Measurements from ENCODE around the gene MRPS34.
A peak's percentile ranks its signal among the peaks of the same experiment; 100 is the strongest.

Gene MRPS34

GRCh38 chr16:1771864-1772361 lies 1.0 kb downstream of the MRPS34 start:
- Histone ChIP-seq H3K27ac (ENCODE audit: insufficient read depth in 1 of 2, low read depth in 1 of 2, low read length in 2 of 2, poor library complexity in 1 of 2, severe bottlenecking in 2 of 2) (peak overlapping the region in 1 of 2 experiments; percentile 79), H3K36me3 (ENCODE audit: control insufficient read depth in 4 of 4, insufficient read depth in 4 of 4, low read length in 3 of 4) (peaks cover 5 to 65% (median 30%) of the 10 kb centered on the region in 4 experiments)
- WGBS (ENCODE audit: insufficient coverage), result 28% methylated on average over 17 of the region's 22 CpGs

GRCh38 chr16:1771188-1771863 lies 1.6 kb downstream of the MRPS34 start, which contains the start of gene NME3:
Gene NME3 (minus strand): TSS chr16:1771543. CDS start chr16:1771534, 9 bp downstream.
- peak within 1 kb of the TSS in 1 of 2 experiments; percentile 79 for H3K27ac ChIP-seq (ENCODE audit: insufficient read depth in 1 of 2, low read depth in 1 of 2, low read length in 2 of 2, poor library complexity in 1 of 2, severe bottlenecking in 2 of 2)
- CTCF ChIA-PET, result interaction anchor here (1.7 kb wide), 1 partner anchor 11 kb away, joined by 5 read pairs; the partner anchor contains the start of gene NUBP2
- DNase-seq, result peak; percentile 44 to 65 (median 57)
- H3K36me3 ChIP-seq (ENCODE audit: control insufficient read depth in 4 of 4, insufficient read depth in 4 of 4, low read length in 3 of 4), result peaks cover 5 to 61% (median 29%) of the 10 kb centered on the region in 4 experiments
- H3K27me3 ChIP-seq (replicated peaks in 2 of 5; ENCODE audit: control insufficient read depth in 4 of 5, insufficient read depth in 5 of 5, low read length in 4 of 5), result no peaks in the 10 kb centered on the region
- POLR2A ChIA-PET, result interaction anchor here (1.5 kb wide), 1 partner anchor 11 kb away, joined by 3 read pairs; the partner anchor contains the start of genes NUBP2 and SPSB3
- H3K9me3 ChIP-seq (ENCODE audit: control extremely low read depth in 1 of 5, control insufficient read depth in 4 of 5, insufficient read depth in 2 of 5, low read depth in 1 of 5, low read length in 4 of 5), result no peaks in the 10 kb centered on the region
- peaks cover 5 to 34% (median 32%) of the 10 kb centered on the region in 4 experiments for H3K4me1 ChIP-seq (ENCODE audit: control extremely low read depth in 1 of 4, control insufficient read depth in 4 of 4, insufficient read depth in 4 of 4, low read length in 3 of 4)
- peak within 1 kb of the TSS; percentile 73 to 94 (median 84) for H3K4me3 ChIP-seq (ENCODE audit: control insufficient read depth in 1 of 7, extremely low read depth in 1 of 7, insufficient read depth in 4 of 7, low read depth in 2 of 7, low read length in 6 of 7)
- WGBS (ENCODE audit: insufficient coverage), result under 1% methylated on average over 53 of the region's 79 CpGs

More at GRCh38 chr16:1771864-1772361, 1.0 kb downstream of the MRPS34 start:
- no peaks in the 10 kb centered on the region for H3K9me3 ChIP-seq (ENCODE audit: control extremely low read depth in 1 of 5, control insufficient read depth in 4 of 5, insufficient read depth in 2 of 5, low read depth in 1 of 5, low read length in 4 of 5)
- POLR2A ChIA-PET, result interaction anchor here (1.5 kb wide), 1 partner anchor 11 kb away, joined by 3 read pairs; the partner anchor contains the start of genes NUBP2 and SPSB3
- CTCF ChIA-PET, result interaction anchor here (1.7 kb wide), 1 partner anchor 11 kb away, joined by 5 read pairs; the partner anchor contains the start of gene NUBP2
- H3K4me1 ChIP-seq (ENCODE audit: control extremely low read depth in 1 of 4, control insufficient read depth in 4 of 4, insufficient read depth in 4 of 4, low read length in 3 of 4), result peaks cover 5 to 34% (median 32%) of the 10 kb centered on the region in 4 experiments
- H3K27me3 ChIP-seq (replicated peaks in 2 of 5; ENCODE audit: control insufficient read depth in 4 of 5, insufficient read depth in 5 of 5, low read length in 4 of 5), result no peaks in the 10 kb centered on the region
- DNase-seq, result no peak
- H3K4me3 ChIP-seq (ENCODE audit: control insufficient read depth in 1 of 7, extremely low read depth in 1 of 7, insufficient read depth in 4 of 7, low read depth in 2 of 7, low read length in 6 of 7), result peak overlapping the region; percentile 69 to 94 (median 84)

- DNase-seq, result peak; percentile 9 to 55 (median 46)
- Histone ChIP-seq H3K9me3 (ENCODE audit: control extremely low read depth in 1 of 5, control insufficient read depth in 4 of 5, insufficient read depth in 2 of 5, low read depth in 1 of 5, low read length in 4 of 5) (no peaks in the 10 kb centered on the region), H3K27ac (ENCODE audit: insufficient read depth in 1 of 2, low read depth in 1 of 2, low read length in 2 of 2, poor library complexity in 1 of 2, severe bottlenecking in 2 of 2) (no peak overlapping the region), H3K4me1 (ENCODE audit: control extremely low read depth in 1 of 4, control insufficient read depth in 4 of 4, insufficient read depth in 4 of 4, low read length in 3 of 4) (peaks cover 5 to 34% (median 32%) of the 10 kb centered on the region in 4 experiments), H3K36me3 (ENCODE audit: control insufficient read depth in 4 of 4, insufficient read depth in 4 of 4, low read length in 3 of 4) (peaks cover 7 to 61% (median 30%) of the 10 kb centered on the region in 4 experiments), H3K4me3 (ENCODE audit: control insufficient read depth in 1 of 7, extremely low read depth in 1 of 7, insufficient read depth in 4 of 7, low read depth in 2 of 7, low read length in 6 of 7) (peak overlapping the region; percentile 18 to 94 (median 84)), H3K27me3 (replicated peaks in 2 of 5; ENCODE audit: control insufficient read depth in 4 of 5, insufficient read depth in 5 of 5, low read length in 4 of 5) (no peaks in the 10 kb centered on the region)
- ChIA-PET CTCF (interaction anchor here (1.7 kb wide), 1 partner anchor 12 kb away, joined by 5 read pairs; the partner anchor contains the start of gene NUBP2), POLR2A (no interaction called here)
- WGBS (ENCODE audit: insufficient coverage), result 23% methylated on average over 65 of the region's 81 CpGs
These were observed 2.4 kb downstream of the MRPS34 start for GRCh38 chr16:1770328-1771187.

GRCh38 chr16:1769402-1770300 lies 3.3 kb downstream of the MRPS34 start:
- Histone ChIP-seq H3K4me1 (ENCODE audit: control extremely low read depth in 1 of 4, control insufficient read depth in 4 of 4, insufficient read depth in 4 of 4, low read length in 3 of 4) (peaks cover 3 to 31% (median 29%) of the 10 kb centered on the region in 4 experiments), H3K36me3 (ENCODE audit: control insufficient read depth in 4 of 4, insufficient read depth in 4 of 4, low read length in 3 of 4) (peaks cover 7 to 62% (median 30%) of the 10 kb centered on the region in 4 experiments), H3K9me3 (ENCODE audit: control extremely low read depth in 1 of 5, control insufficient read depth in 4 of 5, insufficient read depth in 2 of 5, low read depth in 1 of 5, low read length in 4 of 5) (no peaks in the 10 kb centered on the region), H3K27ac (ENCODE audit: insufficient read depth in 1 of 2, low read depth in 1 of 2, low read length in 2 of 2, poor library complexity in 1 of 2, severe bottlenecking in 2 of 2) (no peak overlapping the region), H3K4me3 (ENCODE audit: control insufficient read depth in 1 of 7, extremely low read depth in 1 of 7, insufficient read depth in 4 of 7, low read depth in 2 of 7, low read length in 6 of 7) (peak overlapping the region in 1 of 7 experiments; percentile 88), H3K27me3 (replicated peaks in 2 of 5; ENCODE audit: control insufficient read depth in 4 of 5, insufficient read depth in 5 of 5, low read length in 4 of 5) (no peaks in the 10 kb centered on the region)
- POLR2A ChIA-PET, result no interaction called here
- 90% methylated on average over 27 of the region's 27 CpGs for WGBS (ENCODE audit: insufficient coverage)
- CTCF ChIA-PET, result no interaction called here
- no peak for DNase-seq

GRCh38 chr16:1768767-1769401 lies 4.0 kb downstream of the MRPS34 start:
- Histone ChIP-seq H3K9me3 (ENCODE audit: control extremely low read depth in 1 of 5, control insufficient read depth in 4 of 5, insufficient read depth in 2 of 5, low read depth in 1 of 5, low read length in 4 of 5) (no peaks in the 10 kb centered on the region), H3K27ac (ENCODE audit: insufficient read depth in 1 of 2, low read depth in 1 of 2, low read length in 2 of 2, poor library complexity in 1 of 2, severe bottlenecking in 2 of 2) (no peak overlapping the region), H3K4me1 (ENCODE audit: control extremely low read depth in 1 of 4, control insufficient read depth in 4 of 4, insufficient read depth in 4 of 4, low read length in 3 of 4) (peaks cover 0 to 24% (median 21%) of the 10 kb centered on the region in 4 experiments), H3K36me3 (ENCODE audit: control insufficient read depth in 4 of 4, insufficient read depth in 4 of 4, low read length in 3 of 4) (peaks cover 7 to 70% (median 35%) of the 10 kb centered on the region in 4 experiments), H3K4me3 (ENCODE audit: control insufficient read depth in 1 of 7, extremely low read depth in 1 of 7, insufficient read depth in 4 of 7, low read depth in 2 of 7, low read length in 6 of 7) (no peak overlapping the region), H3K27me3 (replicated peaks in 2 of 5; ENCODE audit: control insufficient read depth in 4 of 5, insufficient read depth in 5 of 5, low read length in 4 of 5) (no peaks in the 10 kb centered on the region)
- 92% methylated on average over 14 of the region's 26 CpGs for WGBS (ENCODE audit: insufficient coverage)
- ChIA-PET CTCF (no interaction called here), POLR2A (no interaction called here)
- no peak for DNase-seq
